DMS53 treated with DMSO at 0.1 percent for 48 hours (cell line): ENCODE results near the gene CENPM.

Source experiments
- DNase-seq: peaks from one replicate; lab custom pipeline; 2025; ENCODE audit not compliant: unreplicated experiment; lab: John Stamatoyannopoulos, UW

CENPM gene

GRCh38 chr22:41915035-41915785, 31.7 kb downstream of the CENPM start, which contains the start of gene SHISA8:
Gene SHISA8 (minus strand): TSS chr22:41915074. CDS start chr22:41914667, 407 bp downstream.
- DNase-seq: no peak

GRCh38 chr22:41914611-41915034, 32.3 kb downstream of the CENPM start:
- DNase-seq: no peak

GRCh38 chr22:41913842-41914534, 33.0 kb downstream of the CENPM start:
- DNase-seq: no peak

- no peak for DNase-seq
Observed at GRCh38 chr22:41913040-41913719, 33.8 kb downstream of the CENPM start.

- no peak for DNase-seq
Observed at GRCh38 chr22:41912338-41913039, 34.5 kb downstream of the CENPM start.

GRCh38 chr22:41911001-41911611, 35.8 kb downstream of the CENPM start:
- DNase-seq: no peak

- no peak for DNase-seq
Observed at GRCh38 chr22:41910050-41911000, 36.6 kb downstream of the CENPM start.

- DNase-seq: peak; percentile 19
Observed at GRCh38 chr22:41909310-41910049, 37.5 kb downstream of the CENPM start.

GRCh38 chr22:41908411-41909309, 38.3 kb downstream of the CENPM start:
- DNase-seq: no peak

- DNase-seq: no peak
Observed at GRCh38 chr22:41907436-41908401, 39.2 kb downstream of the CENPM start.

- no peak for DNase-seq
Observed at GRCh38 chr22:41906822-41907221, 40.1 kb downstream of the CENPM start.

- no peak for DNase-seq
Observed at GRCh38 chr22:41905411-41906202, 41.3 kb downstream of the CENPM start.

- DNase-seq: no peak
Observed at GRCh38 chr22:41904450-41905410, 42.2 kb downstream of the CENPM start.

- DNase-seq: no peak
Observed at GRCh38 chr22:41902932-41903421, 44.0 kb downstream of the CENPM start.

- no peak for DNase-seq
Observed at GRCh38 chr22:41902016-41902415, 44.9 kb downstream of the CENPM start.
